Fibroblast of skin of right quadriceps (primary cell): ENCODE data around the gene FMNL2.

Source experiments
- DNase-seq: peaks from one replicate; pipeline ENCODE4 v3.0.0-alpha.2; 2013

Gene FMNL2

GRCh38 chr2:152428800-152429582, 94.0 kb downstream of the FMNL2 start:
- no peak for DNase-seq

- no peak for DNase-seq
These were observed 95.9 kb downstream of the FMNL2 start for GRCh38 chr2:152430876-152431275.

- no peak for DNase-seq
These were observed 96.6 kb downstream of the FMNL2 start for GRCh38 chr2:152431370-152432098.

GRCh38 chr2:152432206-152432653, 97.3 kb downstream of the FMNL2 start:
- peak; percentile 80 for DNase-seq

GRCh38 chr2:152432765-152433164, 97.8 kb downstream of the FMNL2 start:
- no peak for DNase-seq

- no peak for DNase-seq
These were observed 98.3 kb downstream of the FMNL2 start for GRCh38 chr2:152433289-152433688.

- DNase-seq: no peak
These were observed 98.8 kb downstream of the FMNL2 start for GRCh38 chr2:152433791-152434190.

- no peak for DNase-seq
These were observed 99.6 kb downstream of the FMNL2 start for GRCh38 chr2:152434395-152435182.

- no peak for DNase-seq
These were observed 101.2 kb downstream of the FMNL2 start for GRCh38 chr2:152436148-152436547.

- no peak for DNase-seq
These were observed 102.5 kb downstream of the FMNL2 start for GRCh38 chr2:152437276-152438108.

- DNase-seq: no peak
These were observed 105.1 kb downstream of the FMNL2 start for GRCh38 chr2:152440049-152440448.

GRCh38 chr2:152440460-152440859, 105.5 kb downstream of the FMNL2 start:
- DNase-seq: no peak

GRCh38 chr2:152441961-152442360, 107.0 kb downstream of the FMNL2 start:
- no peak for DNase-seq

GRCh38 chr2:152443771-152444170, 108.8 kb downstream of the FMNL2 start:
- peak; percentile 32 for DNase-seq

GRCh38 chr2:152444448-152444847, 109.5 kb downstream of the FMNL2 start:
- DNase-seq: no peak

- DNase-seq: no peak
These were observed 110.4 kb downstream of the FMNL2 start for GRCh38 chr2:152445375-152445774.

GRCh38 chr2:152445791-152446201, 110.8 kb downstream of the FMNL2 start:
- DNase-seq: peak; percentile 94

- DNase-seq: no peak
These were observed 111.2 kb downstream of the FMNL2 start for GRCh38 chr2:152446213-152446612.

GRCh38 chr2:152447897-152448296, 112.9 kb downstream of the FMNL2 start:
- no peak for DNase-seq

- no peak for DNase-seq
These were observed 113.6 kb downstream of the FMNL2 start for GRCh38 chr2:152448606-152449005.

GRCh38 chr2:152449578-152449977, 114.6 kb downstream of the FMNL2 start:
- DNase-seq: no peak

- no peak for DNase-seq
These were observed 115.2 kb downstream of the FMNL2 start for GRCh38 chr2:152450176-152450575.
